ENCODE results near the gene FAM228B. TPM values are rescaled to one million over a fixed set of nuclear protein-coding genes. Genes with fewer than 3 reads are reported as not detected.

FAM228B gene
- total and polyA plus RNA-seq, 9 of the 15 experiments (the other 6 are each of a cell fraction or from before 2014, with no cell fraction given) = 1.1 to 3.7 (median 2.6) TPM

DNA sequence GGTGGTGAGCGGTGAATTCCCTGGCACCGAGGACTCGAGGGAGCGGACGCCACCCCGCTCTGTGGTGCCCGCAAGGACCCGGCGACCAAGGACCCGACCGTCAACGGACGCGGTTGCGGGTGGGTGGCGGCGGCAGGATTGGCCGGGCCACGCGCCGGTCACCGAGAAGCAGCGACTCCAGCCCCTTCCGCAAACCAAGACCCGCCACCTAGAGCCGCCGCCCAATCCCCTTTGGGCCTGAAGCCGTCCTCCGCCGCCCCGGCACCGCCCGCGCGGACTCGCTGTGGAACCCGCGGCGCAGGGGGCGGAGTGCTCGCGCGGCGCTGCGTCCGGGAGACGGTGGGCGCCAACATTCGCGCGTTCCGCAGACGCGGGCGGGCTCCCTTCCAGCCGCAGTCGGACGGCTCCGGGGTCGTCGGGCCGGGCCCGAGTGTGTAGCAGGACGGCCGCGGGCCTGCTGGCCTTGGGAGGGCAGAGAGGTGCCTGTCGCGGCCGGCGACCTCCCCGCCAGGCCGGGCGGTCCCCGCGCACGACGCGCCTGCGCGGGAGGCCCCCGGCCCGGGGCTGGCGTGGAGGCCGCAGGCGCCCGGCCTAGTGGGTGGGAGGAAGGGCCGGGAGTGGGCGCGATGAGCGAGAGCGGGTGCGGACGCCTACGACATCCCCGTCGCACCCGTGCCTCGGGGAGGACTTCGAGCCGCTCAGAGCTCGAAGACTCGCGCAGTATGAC lies at the start of gene FAM228B, which contains the start of gene PFN4 (continued):
- TF ChIP-seq, protein P1, sequence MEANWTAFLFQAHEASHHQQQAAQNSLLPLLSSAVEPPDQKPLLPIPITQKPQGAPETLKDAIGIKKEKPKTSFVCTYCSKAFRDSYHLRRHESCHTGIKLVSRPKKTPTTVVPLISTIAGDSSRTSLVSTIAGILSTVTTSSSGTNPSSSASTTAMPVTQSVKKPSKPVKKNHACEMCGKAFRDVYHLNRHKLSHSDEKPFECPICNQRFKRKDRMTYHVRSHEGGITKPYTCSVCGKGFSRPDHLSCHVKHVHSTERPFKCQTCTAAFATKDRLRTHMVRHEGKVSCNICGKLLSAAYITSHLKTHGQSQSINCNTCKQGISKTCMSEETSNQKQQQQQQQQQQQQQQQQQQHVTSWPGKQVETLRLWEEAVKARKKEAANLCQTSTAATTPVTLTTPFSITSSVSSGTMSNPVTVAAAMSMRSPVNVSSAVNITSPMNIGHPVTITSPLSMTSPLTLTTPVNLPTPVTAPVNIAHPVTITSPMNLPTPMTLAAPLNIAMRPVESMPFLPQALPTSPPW (CRISPR knock-in tag; IDR thresholded peaks at IDR 0.05) = peak; percentile 44; the same call in 1 of the 2 replicates
- TF ChIP-seq ADNP (tag; IDR thresholded peaks at IDR 0.05) (no peak), ZC3H4 (CRISPR knock-in tag; IDR thresholded peaks at IDR 0.05; ENCODE audit: borderline replicate concordance) (no peak), ETV6 (IDR thresholded peaks at IDR 0.05; ENCODE audit: borderline replicate concordance in 1 of 2, low read depth in 2 of 2, low read length in 1 of 2) (no peak), ETV6 (CRISPR knock-in tag; IDR thresholded peaks at IDR 0.05; ENCODE audit: borderline replicate concordance) (no peak), HMGN3 (IDR thresholded peaks at IDR 0.05; ENCODE audit: borderline replicate concordance, extremely low read depth, insufficient read length, low read depth, low read length) (peak; percentile 32), PHB (CRISPR knock-in tag; IDR thresholded peaks at IDR 0.05) (no peak), DMBX1 (CRISPR knock-in tag; IDR thresholded peaks at IDR 0.05; ENCODE audit: borderline replicate concordance) (peak; percentile 29; the same call in 1 of the 2 replicates), ZNF699 (CRISPR knock-in tag; IDR thresholded peaks at IDR 0.05; ENCODE audit: insufficient replicate concordance) (no peak), ZNF583 (CRISPR knock-in tag; IDR thresholded peaks at IDR 0.05) (no peak), FOXJ3 (CRISPR knock-in tag; IDR thresholded peaks at IDR 0.05) (no peak), MTA1 (IDR thresholded peaks at IDR 0.05; ENCODE audit: borderline replicate concordance) (0 out of 2 replicates have a peak, but pooled peaks have one; percentile 16), U2AF1 (optimal IDR thresholded peaks at IDR 0.05; ENCODE audit: low read depth, low read length) (peak; percentile 81), MAFF (IDR thresholded peaks at IDR 0.05; ENCODE audit: low read length) (no peak), GATAD2B (IDR thresholded peaks at IDR 0.05; ENCODE audit: borderline replicate concordance) (peak; percentile 91; the same call in 1 of the 2 replicates)
- TF ChIP-seq, protein P2, sequence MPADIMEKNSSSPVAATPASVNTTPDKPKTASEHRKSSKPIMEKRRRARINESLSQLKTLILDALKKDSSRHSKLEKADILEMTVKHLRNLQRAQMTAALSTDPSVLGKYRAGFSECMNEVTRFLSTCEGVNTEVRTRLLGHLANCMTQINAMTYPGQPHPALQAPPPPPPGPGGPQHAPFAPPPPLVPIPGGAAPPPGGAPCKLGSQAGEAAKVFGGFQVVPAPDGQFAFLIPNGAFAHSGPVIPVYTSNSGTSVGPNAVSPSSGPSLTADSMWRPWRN (IDR thresholded peaks at IDR 0.05; ENCODE audit: low read depth) = no peak
- TF ChIP-seq, protein P3, sequence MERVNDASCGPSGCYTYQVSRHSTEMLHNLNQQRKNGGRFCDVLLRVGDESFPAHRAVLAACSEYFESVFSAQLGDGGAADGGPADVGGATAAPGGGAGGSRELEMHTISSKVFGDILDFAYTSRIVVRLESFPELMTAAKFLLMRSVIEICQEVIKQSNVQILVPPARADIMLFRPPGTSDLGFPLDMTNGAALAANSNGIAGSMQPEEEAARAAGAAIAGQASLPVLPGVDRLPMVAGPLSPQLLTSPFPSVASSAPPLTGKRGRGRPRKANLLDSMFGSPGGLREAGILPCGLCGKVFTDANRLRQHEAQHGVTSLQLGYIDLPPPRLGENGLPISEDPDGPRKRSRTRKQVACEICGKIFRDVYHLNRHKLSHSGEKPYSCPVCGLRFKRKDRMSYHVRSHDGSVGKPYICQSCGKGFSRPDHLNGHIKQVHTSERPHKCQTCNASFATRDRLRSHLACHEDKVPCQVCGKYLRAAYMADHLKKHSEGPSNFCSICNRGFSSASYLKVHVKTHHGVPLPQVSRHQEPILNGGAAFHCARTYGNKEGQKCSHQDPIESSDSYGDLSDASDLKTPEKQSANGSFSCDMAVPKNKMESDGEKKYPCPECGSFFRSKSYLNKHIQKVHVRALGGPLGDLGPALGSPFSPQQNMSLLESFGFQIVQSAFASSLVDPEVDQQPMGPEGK (CRISPR knock-in tag; IDR thresholded peaks at IDR 0.05; ENCODE audit: borderline replicate concordance) = no peak
- TF ChIP-seq, protein P4, sequence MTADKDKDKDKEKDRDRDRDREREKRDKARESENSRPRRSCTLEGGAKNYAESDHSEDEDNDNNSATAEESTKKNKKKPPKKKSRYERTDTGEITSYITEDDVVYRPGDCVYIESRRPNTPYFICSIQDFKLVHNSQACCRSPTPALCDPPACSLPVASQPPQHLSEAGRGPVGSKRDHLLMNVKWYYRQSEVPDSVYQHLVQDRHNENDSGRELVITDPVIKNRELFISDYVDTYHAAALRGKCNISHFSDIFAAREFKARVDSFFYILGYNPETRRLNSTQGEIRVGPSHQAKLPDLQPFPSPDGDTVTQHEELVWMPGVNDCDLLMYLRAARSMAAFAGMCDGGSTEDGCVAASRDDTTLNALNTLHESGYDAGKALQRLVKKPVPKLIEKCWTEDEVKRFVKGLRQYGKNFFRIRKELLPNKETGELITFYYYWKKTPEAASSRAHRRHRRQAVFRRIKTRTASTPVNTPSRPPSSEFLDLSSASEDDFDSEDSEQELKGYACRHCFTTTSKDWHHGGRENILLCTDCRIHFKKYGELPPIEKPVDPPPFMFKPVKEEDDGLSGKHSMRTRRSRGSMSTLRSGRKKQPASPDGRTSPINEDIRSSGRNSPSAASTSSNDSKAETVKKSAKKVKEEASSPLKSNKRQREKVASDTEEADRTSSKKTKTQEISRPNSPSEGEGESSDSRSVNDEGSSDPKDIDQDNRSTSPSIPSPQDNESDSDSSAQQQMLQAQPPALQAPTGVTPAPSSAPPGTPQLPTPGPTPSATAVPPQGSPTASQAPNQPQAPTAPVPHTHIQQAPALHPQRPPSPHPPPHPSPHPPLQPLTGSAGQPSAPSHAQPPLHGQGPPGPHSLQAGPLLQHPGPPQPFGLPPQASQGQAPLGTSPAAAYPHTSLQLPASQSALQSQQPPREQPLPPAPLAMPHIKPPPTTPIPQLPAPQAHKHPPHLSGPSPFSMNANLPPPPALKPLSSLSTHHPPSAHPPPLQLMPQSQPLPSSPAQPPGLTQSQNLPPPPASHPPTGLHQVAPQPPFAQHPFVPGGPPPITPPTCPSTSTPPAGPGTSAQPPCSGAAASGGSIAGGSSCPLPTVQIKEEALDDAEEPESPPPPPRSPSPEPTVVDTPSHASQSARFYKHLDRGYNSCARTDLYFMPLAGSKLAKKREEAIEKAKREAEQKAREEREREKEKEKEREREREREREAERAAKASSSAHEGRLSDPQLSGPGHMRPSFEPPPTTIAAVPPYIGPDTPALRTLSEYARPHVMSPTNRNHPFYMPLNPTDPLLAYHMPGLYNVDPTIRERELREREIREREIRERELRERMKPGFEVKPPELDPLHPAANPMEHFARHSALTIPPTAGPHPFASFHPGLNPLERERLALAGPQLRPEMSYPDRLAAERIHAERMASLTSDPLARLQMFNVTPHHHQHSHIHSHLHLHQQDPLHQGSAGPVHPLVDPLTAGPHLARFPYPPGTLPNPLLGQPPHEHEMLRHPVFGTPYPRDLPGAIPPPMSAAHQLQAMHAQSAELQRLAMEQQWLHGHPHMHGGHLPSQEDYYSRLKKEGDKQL (CRISPR knock-in tag; IDR thresholded peaks at IDR 0.05; ENCODE audit: borderline replicate concordance) = no peak
